Measurements from ENCODE around the gene PXDN.

PXDN gene

GRCh38 chr2:1650085-1650872 lies 94.0 kb downstream of the PXDN start:
- Histone ChIP-seq H3K27me3 (replicated peaks; ENCODE audit: insufficient read depth, low read length) (no peaks in the 10 kb centered on the region), H3K4me1 (ENCODE audit: low read length) (no peaks in the 10 kb centered on the region), H4K20me1 (ENCODE audit: insufficient read depth, low read length) (no peaks in the 10 kb centered on the region), H2AFZ (ENCODE audit: low read length) (no peak overlapping the region), H3K79me2 (ENCODE audit: low read length) (no peaks in the 10 kb centered on the region), H3K4me2 (ENCODE audit: low read depth, low read length) (no peak overlapping the region), H3K27ac (ENCODE audit: low read length) (no peak overlapping the region), H3K9me3 (replicated peaks; ENCODE audit: insufficient read depth, low read length) (no peaks in the 10 kb centered on the region), H3K4me3 (ENCODE audit: low read length) (no peak overlapping the region), H3K36me3 (replicated peaks; ENCODE audit: insufficient read depth, low read length) (no peaks in the 10 kb centered on the region), H3K9ac (ENCODE audit: low read length) (no peak overlapping the region), H3K9me2 (replicated peaks; ENCODE audit: insufficient read depth, low read length) (no peaks in the 10 kb centered on the region), H3F3A (ENCODE audit: insufficient read depth, low read length) (no peaks in the 10 kb centered on the region)
- TF ChIP-seq, protein P1, sequence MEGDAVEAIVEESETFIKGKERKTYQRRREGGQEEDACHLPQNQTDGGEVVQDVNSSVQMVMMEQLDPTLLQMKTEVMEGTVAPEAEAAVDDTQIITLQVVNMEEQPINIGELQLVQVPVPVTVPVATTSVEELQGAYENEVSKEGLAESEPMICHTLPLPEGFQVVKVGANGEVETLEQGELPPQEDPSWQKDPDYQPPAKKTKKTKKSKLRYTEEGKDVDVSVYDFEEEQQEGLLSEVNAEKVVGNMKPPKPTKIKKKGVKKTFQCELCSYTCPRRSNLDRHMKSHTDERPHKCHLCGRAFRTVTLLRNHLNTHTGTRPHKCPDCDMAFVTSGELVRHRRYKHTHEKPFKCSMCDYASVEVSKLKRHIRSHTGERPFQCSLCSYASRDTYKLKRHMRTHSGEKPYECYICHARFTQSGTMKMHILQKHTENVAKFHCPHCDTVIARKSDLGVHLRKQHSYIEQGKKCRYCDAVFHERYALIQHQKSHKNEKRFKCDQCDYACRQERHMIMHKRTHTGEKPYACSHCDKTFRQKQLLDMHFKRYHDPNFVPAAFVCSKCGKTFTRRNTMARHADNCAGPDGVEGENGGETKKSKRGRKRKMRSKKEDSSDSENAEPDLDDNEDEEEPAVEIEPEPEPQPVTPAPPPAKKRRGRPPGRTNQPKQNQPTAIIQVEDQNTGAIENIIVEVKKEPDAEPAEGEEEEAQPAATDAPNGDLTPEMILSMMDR (IDR thresholded peaks at IDR 0.05; ENCODE audit: low read length): no peak
- TF ChIP-seq EZH2phosphoT487 (IDR thresholded peaks at IDR 0.05; ENCODE audit: low read length): no peak
- no peak for DNase-seq

GRCh38 chr2:1649103-1650084 lies 94.9 kb downstream of the PXDN start:
- Histone ChIP-seq H2AFZ (ENCODE audit: low read length) (no peak overlapping the region), H3K36me3 (replicated peaks; ENCODE audit: insufficient read depth, low read length) (no peaks in the 10 kb centered on the region), H3K27ac (ENCODE audit: low read length) (no peak overlapping the region), H3K4me1 (ENCODE audit: low read length) (no peaks in the 10 kb centered on the region), H3K27me3 (replicated peaks; ENCODE audit: insufficient read depth, low read length) (no peaks in the 10 kb centered on the region), H3K4me2 (ENCODE audit: low read depth, low read length) (no peak overlapping the region), H4K20me1 (ENCODE audit: insufficient read depth, low read length) (no peaks in the 10 kb centered on the region), H3F3A (ENCODE audit: insufficient read depth, low read length) (no peaks in the 10 kb centered on the region), H3K9me3 (replicated peaks; ENCODE audit: insufficient read depth, low read length) (no peaks in the 10 kb centered on the region), H3K9ac (ENCODE audit: low read length) (no peak overlapping the region), H3K9me2 (replicated peaks; ENCODE audit: insufficient read depth, low read length) (no peaks in the 10 kb centered on the region), H3K79me2 (ENCODE audit: low read length) (no peaks in the 10 kb centered on the region), H3K4me3 (ENCODE audit: low read length) (no peak overlapping the region)
- no peak for DNase-seq
- TF ChIP-seq, protein P1 (IDR thresholded peaks at IDR 0.05; ENCODE audit: low read length): no peak

- Histone ChIP-seq H3K36me3 (replicated peaks; ENCODE audit: insufficient read depth, low read length) (no peaks in the 10 kb centered on the region), H3K9me3 (replicated peaks; ENCODE audit: insufficient read depth, low read length) (no peaks in the 10 kb centered on the region), H3K79me2 (ENCODE audit: low read length) (no peaks in the 10 kb centered on the region), H4K20me1 (ENCODE audit: insufficient read depth, low read length) (no peaks in the 10 kb centered on the region), H3K4me3 (ENCODE audit: low read length) (no peak overlapping the region), H3K4me1 (ENCODE audit: low read length) (no peaks in the 10 kb centered on the region), H3K9me2 (replicated peaks; ENCODE audit: insufficient read depth, low read length) (no peaks in the 10 kb centered on the region), H3K4me2 (ENCODE audit: low read depth, low read length) (no peak overlapping the region), H3K27ac (ENCODE audit: low read length) (no peak overlapping the region), H3K27me3 (replicated peaks; ENCODE audit: insufficient read depth, low read length) (no peaks in the 10 kb centered on the region), H3K9ac (ENCODE audit: low read length) (no peak overlapping the region), H2AFZ (ENCODE audit: low read length) (no peak overlapping the region), H3F3A (ENCODE audit: insufficient read depth, low read length) (no peaks in the 10 kb centered on the region)
- DNase-seq: no peak
- TF ChIP-seq EZH2 (optimal IDR thresholded peaks at IDR 0.05; ENCODE audit: low read depth, low read length): no peak
- TF ChIP-seq, protein P1 (IDR thresholded peaks at IDR 0.05; ENCODE audit: low read length): no peak
- no peak for TF ChIP-seq EZH2phosphoT487 (IDR thresholded peaks at IDR 0.05; ENCODE audit: low read length)
These were observed 95.8 kb downstream of the PXDN start for GRCh38 chr2:1648241-1649102.

Measured in MM.1S (cell line).